ENCODE measurements around the gene ADAM12.

DNA sequence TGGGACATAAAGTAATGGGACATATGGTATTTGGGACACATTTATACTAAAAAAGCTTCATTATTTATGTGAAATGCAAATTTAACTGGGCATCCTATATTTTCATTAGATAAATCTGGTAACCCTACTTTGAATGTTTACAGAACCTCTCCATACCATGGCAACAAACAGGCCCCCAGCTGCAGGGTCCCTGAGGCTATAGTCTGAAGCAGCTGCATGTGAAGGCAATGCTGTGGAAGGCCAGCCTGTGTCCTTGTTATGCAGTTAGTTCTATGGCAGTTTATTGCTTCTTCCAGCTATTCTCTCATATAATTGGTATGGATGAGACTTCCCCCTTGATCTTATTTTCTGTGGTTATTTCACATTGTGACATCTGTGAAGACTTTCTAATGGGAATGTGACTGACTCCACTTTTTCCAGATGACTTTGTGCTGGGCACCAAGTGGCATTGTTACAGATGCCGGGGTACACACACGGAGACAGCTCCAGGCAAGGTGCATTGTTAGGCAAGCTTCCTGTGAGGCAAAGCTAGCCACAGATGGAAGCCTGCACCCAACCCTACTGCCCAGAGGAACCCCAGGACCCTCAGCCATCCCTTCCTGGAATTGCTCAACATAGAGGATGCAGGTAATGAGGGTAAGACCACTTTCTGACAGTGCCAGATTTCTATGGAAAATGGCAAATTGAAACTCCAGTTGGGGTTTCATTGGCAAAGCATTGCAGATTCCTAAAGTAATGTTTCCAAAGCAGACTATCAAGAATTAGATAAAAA, 49.5 kb upstream of the ADAM12 start:
- TF ChIP-seq POLR2AphosphoS5 (IDR thresholded peaks at IDR 0.05) (no peak), EP300 (conservative IDR thresholded peaks at IDR 0.05; ENCODE audit: poor library complexity, severe bottlenecking) (no peak), RAD21 (conservative IDR thresholded peaks at IDR 0.05) (no peak), TAF1 (IDR thresholded peaks at IDR 0.05; ENCODE audit: low read depth) (no peak)
- TF ChIP-seq, protein P1, sequence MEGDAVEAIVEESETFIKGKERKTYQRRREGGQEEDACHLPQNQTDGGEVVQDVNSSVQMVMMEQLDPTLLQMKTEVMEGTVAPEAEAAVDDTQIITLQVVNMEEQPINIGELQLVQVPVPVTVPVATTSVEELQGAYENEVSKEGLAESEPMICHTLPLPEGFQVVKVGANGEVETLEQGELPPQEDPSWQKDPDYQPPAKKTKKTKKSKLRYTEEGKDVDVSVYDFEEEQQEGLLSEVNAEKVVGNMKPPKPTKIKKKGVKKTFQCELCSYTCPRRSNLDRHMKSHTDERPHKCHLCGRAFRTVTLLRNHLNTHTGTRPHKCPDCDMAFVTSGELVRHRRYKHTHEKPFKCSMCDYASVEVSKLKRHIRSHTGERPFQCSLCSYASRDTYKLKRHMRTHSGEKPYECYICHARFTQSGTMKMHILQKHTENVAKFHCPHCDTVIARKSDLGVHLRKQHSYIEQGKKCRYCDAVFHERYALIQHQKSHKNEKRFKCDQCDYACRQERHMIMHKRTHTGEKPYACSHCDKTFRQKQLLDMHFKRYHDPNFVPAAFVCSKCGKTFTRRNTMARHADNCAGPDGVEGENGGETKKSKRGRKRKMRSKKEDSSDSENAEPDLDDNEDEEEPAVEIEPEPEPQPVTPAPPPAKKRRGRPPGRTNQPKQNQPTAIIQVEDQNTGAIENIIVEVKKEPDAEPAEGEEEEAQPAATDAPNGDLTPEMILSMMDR (IDR thresholded peaks at IDR 0.05; ENCODE audit: poor library complexity, severe bottlenecking): no peak
